Endothelial cell (in vitro differentiated cells): ENCODE results near the gene MRTFB. TPM values are rescaled to one million over a fixed set of nuclear protein-coding genes. Genes with fewer than 3 reads are reported as not detected.

Experiments used
- DNase-seq: peaks from one replicate; pipeline ENCODE4 v3.0.0; 2021; ENCODE audit warnings: low spot score
- H3K27ac Mint-ChIP-seq: one replicate; pipeline ENCODE4 v1.8.0; 2021; ENCODE audit warnings: mixed read lengths, inconsistent platforms; ENCODE audit not compliant: unreplicated experiment
- H3K27me3 Mint-ChIP-seq: one replicate; pipeline ENCODE4 v1.8.0; 2021; ENCODE audit warnings: mild to moderate bottlenecking, moderate library complexity, mixed read lengths, inconsistent platforms; ENCODE audit not compliant: unreplicated experiment
- H3K36me3 Mint-ChIP-seq: one replicate; pipeline ENCODE4 v1.8.0; 2021; ENCODE audit warnings: mild to moderate bottlenecking, low read depth, mixed read lengths, inconsistent platforms; ENCODE audit not compliant: unreplicated experiment
- H3K4me1 Mint-ChIP-seq: one replicate; pipeline ENCODE4 v1.8.0; 2021; ENCODE audit warnings: mild to moderate bottlenecking, mixed read lengths, inconsistent platforms; ENCODE audit not compliant: unreplicated experiment
- H3K4me3 Mint-ChIP-seq: one replicate; pipeline ENCODE4 v1.8.0; 2021; ENCODE audit warnings: mild to moderate bottlenecking, mixed read lengths, inconsistent platforms; ENCODE audit not compliant: unreplicated experiment
- H3K9me3 Mint-ChIP-seq: one replicate; pipeline ENCODE4 v1.8.0; 2021; ENCODE audit warnings: mixed read lengths, inconsistent platforms; ENCODE audit not compliant: unreplicated experiment
- total RNA-seq: library from RNA; stranded (reverse); fragmentation: NEBNext Ultra II Directional; extraction: Animal tissue kit (Norgen Biotek cat#: 25700); gene quantifications from one replicate; pipeline ENCODE4 v1.2.1, GENCODE V29; 2021; ENCODE audit not compliant: unreplicated experiment
- TF ChIP-seq, protein P1 (sequence below): fragments of 200-600 bp; sonication (generic); IDR thresholded peaks from one replicate; pipeline ENCODE4 v1.5.0; 2021; ENCODE audit warnings: antibody characterized with exemption; ENCODE audit not compliant: unreplicated experiment

Gene MRTFB
- total RNA-seq, 1 donor from 2014 or later = 51.3 TPM

DNA sequence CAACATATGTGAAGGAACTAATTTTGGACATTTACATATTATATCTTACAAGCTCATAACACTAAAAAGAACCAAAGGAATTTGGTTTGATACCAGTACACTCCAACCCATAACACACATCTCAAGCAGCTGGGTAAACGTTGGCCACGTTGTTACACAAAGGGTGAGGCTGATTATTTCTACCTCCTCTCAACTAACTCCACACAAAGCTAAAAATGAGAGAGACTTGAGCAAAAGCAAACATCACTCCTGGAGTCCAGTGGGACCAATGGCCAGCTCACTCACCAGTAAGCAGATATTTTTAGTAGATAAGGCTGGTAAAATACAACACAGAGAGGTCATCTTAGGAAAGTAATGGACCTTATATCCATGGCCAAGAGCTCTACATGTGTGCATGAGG lies 207.6 kb downstream of the MRTFB start:
- H3K4me1 Mint-ChIP-seq = no peaks in the 10 kb centered on the region
- no peaks in the 10 kb centered on the region for H3K27me3 Mint-ChIP-seq
- TF ChIP-seq, protein P1, sequence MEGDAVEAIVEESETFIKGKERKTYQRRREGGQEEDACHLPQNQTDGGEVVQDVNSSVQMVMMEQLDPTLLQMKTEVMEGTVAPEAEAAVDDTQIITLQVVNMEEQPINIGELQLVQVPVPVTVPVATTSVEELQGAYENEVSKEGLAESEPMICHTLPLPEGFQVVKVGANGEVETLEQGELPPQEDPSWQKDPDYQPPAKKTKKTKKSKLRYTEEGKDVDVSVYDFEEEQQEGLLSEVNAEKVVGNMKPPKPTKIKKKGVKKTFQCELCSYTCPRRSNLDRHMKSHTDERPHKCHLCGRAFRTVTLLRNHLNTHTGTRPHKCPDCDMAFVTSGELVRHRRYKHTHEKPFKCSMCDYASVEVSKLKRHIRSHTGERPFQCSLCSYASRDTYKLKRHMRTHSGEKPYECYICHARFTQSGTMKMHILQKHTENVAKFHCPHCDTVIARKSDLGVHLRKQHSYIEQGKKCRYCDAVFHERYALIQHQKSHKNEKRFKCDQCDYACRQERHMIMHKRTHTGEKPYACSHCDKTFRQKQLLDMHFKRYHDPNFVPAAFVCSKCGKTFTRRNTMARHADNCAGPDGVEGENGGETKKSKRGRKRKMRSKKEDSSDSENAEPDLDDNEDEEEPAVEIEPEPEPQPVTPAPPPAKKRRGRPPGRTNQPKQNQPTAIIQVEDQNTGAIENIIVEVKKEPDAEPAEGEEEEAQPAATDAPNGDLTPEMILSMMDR = no peak
- no peaks in the 10 kb centered on the region for H3K36me3 Mint-ChIP-seq
- DNase-seq = no peak
- H3K4me3 Mint-ChIP-seq = no peak overlapping the region
- no peaks in the 10 kb centered on the region for H3K9me3 Mint-ChIP-seq
- no peak overlapping the region for H3K27ac Mint-ChIP-seq

DNA sequence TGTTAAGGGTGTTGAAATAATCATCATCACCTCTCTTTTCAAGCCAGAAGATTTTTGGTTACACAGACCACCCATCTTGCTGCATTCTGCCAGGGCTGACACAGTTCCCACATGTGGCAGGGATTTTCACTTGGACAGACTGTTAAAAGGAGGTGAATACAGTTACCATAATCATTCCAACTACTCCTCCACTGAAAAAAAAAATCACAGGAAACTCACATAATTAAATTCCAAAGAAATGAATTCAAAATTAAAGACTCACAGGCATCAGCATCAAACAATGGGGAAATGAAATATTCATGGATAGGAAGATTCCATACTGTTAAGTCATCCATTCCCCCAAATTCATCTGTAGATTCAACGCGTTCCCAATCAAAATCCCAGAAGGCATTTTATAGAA lies 209.4 kb downstream of the MRTFB start:
- Mint-ChIP-seq H3K4me3 (no peak overlapping the region), H3K27ac (no peak overlapping the region), H3K27me3 (peaks cover 4% of the 10 kb centered on the region), H3K36me3 (peaks cover 3% of the 10 kb centered on the region), H3K4me1 (peaks cover 3% of the 10 kb centered on the region), H3K9me3 (no peaks in the 10 kb centered on the region)
- no peak for DNase-seq
- TF ChIP-seq, protein P1 = no peak

DNA sequence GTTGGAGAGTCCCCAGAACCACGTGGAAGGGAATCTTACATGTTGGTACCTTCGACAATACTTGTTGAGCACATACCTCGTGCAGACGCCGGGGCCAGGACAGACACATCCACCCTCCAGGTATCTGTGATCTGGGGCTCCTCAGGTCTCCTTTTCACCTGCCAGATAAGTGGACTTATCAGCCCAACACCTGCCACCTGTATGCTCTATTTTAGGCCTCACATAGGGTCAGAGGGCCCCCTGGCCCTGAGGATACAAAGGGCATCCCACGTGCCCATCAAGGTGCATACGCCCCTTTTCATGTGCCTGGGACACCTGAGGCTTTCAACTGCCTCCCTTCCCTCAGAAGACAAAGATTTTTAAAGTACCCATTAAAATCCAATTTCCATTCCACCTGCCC lies 212.7 kb downstream of the MRTFB start:
- peaks cover 14% of the 10 kb centered on the region for H3K27me3 Mint-ChIP-seq
- no peaks in the 10 kb centered on the region for H3K9me3 Mint-ChIP-seq
- TF ChIP-seq, protein P1 = no peak
- peaks cover 3% of the 10 kb centered on the region for H3K4me1 Mint-ChIP-seq
- no peak overlapping the region for H3K27ac Mint-ChIP-seq
- DNase-seq = no peak
- no peak overlapping the region for H3K4me3 Mint-ChIP-seq
- H3K36me3 Mint-ChIP-seq = peaks cover 3% of the 10 kb centered on the region

DNA sequence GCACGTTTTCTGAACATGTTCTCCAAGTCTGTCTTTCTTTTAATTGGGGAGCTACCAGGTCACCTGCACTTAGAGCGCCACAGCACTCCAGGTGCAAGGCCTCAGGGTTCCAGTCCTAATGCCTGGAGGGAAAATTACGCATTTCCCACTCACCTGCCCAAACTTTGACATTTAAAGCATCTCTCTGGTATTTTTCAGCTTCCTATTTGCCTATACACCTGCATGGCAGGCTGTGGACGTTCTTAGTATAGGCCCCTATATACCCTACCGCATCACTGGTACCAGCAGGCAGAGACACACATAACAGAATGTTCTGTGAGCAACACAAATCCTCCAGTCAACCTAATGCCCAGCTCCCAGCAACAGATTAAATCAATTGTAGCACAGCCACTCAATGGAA lies 213.3 kb downstream of the MRTFB start:
- peak overlapping the region; percentile 69 for H3K4me3 Mint-ChIP-seq
- H3K27ac Mint-ChIP-seq = no peak overlapping the region
- TF ChIP-seq, protein P1 = no peak
- peaks cover 3% of the 10 kb centered on the region for H3K4me1 Mint-ChIP-seq
- peaks cover 7% of the 10 kb centered on the region for H3K36me3 Mint-ChIP-seq
- H3K27me3 Mint-ChIP-seq = peaks cover 14% of the 10 kb centered on the region
- no peaks in the 10 kb centered on the region for H3K9me3 Mint-ChIP-seq
- DNase-seq = no peak

DNA sequence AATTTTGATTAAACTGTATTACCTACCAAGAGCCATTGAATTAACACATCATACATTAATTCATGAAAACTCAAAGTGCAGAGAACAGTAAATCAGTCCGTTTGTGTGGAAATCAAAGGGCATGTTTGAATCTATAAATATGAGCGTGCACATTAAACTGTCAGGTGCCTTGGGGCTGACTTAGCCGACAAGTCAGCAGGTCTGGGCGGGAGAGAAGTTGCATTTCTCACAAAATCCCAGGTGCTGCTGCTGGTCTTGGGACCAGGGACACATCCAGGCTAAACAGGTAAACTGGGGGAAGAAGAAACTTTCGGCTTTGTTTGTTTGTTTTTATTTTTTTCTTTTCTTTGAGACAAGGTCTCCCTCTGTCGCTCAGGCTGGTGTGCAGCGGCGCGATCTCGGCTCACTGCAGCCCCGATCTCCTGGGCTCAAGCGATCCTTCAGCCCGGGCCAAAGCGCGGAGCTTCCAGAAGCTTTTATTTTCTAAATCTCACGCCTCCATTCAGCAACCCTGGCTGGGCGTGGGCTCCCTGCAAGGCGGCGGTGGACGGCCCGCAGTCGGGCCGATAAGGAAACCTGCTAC lies 213.9 kb downstream of the MRTFB start:
- Mint-ChIP-seq H3K4me3 (peak overlapping the region; percentile 92), H3K9me3 (peaks cover 2% of the 10 kb centered on the region), H3K36me3 (peaks cover 7% of the 10 kb centered on the region), H3K4me1 (peaks cover 3% of the 10 kb centered on the region), H3K27ac (no peak overlapping the region), H3K27me3 (peaks cover 14% of the 10 kb centered on the region)
- peak; percentile 55 for DNase-seq
- TF ChIP-seq, protein P1 = no peak
